ENCODE data around the gene NEIL1.

- TF ChIP-seq, protein P1, sequence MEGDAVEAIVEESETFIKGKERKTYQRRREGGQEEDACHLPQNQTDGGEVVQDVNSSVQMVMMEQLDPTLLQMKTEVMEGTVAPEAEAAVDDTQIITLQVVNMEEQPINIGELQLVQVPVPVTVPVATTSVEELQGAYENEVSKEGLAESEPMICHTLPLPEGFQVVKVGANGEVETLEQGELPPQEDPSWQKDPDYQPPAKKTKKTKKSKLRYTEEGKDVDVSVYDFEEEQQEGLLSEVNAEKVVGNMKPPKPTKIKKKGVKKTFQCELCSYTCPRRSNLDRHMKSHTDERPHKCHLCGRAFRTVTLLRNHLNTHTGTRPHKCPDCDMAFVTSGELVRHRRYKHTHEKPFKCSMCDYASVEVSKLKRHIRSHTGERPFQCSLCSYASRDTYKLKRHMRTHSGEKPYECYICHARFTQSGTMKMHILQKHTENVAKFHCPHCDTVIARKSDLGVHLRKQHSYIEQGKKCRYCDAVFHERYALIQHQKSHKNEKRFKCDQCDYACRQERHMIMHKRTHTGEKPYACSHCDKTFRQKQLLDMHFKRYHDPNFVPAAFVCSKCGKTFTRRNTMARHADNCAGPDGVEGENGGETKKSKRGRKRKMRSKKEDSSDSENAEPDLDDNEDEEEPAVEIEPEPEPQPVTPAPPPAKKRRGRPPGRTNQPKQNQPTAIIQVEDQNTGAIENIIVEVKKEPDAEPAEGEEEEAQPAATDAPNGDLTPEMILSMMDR (IDR thresholded peaks at IDR 0.05; ENCODE audit: low read depth, low read length, poor library complexity, severe bottlenecking): no peak
- no peak for TF ChIP-seq EZH2phosphoT487 (IDR thresholded peaks at IDR 0.05; ENCODE audit: borderline replicate concordance, low read length)
These were observed 33.9 kb downstream of the NEIL1 start for GRCh38 chr15:75380773-75381172.

All from DOHH2 (cell line).